OCI-LY7 (cell line): ENCODE results near the gene MEOX1.

ENCODE experiments used
- EZH2phosphoT487 ChIP-seq: fragments of 200-600 bp; sonication (generic); IDR thresholded peaks from 2 replicates; pipeline ENCODE4 v1.6.1; 2018; ENCODE audit warnings: low read depth, borderline replicate concordance, mild to moderate bottlenecking, mixed run types, antibody characterized with exemption, low read length, moderate library complexity, mixed read lengths
- TF ChIP-seq, protein P1 (sequence below): fragments of 200-600 bp; sonication (generic); conservative IDR thresholded peaks from 2 replicates; pipeline ENCODE4 v1.5.1; 2014; ENCODE audit warnings: mild to moderate bottlenecking, antibody characterized with exemption, low read length, moderate library complexity, mixed read lengths

- TF ChIP-seq, protein P1, sequence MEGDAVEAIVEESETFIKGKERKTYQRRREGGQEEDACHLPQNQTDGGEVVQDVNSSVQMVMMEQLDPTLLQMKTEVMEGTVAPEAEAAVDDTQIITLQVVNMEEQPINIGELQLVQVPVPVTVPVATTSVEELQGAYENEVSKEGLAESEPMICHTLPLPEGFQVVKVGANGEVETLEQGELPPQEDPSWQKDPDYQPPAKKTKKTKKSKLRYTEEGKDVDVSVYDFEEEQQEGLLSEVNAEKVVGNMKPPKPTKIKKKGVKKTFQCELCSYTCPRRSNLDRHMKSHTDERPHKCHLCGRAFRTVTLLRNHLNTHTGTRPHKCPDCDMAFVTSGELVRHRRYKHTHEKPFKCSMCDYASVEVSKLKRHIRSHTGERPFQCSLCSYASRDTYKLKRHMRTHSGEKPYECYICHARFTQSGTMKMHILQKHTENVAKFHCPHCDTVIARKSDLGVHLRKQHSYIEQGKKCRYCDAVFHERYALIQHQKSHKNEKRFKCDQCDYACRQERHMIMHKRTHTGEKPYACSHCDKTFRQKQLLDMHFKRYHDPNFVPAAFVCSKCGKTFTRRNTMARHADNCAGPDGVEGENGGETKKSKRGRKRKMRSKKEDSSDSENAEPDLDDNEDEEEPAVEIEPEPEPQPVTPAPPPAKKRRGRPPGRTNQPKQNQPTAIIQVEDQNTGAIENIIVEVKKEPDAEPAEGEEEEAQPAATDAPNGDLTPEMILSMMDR, result no peak
- no peak for TF ChIP-seq EZH2phosphoT487
Observed at GRCh38 chr17:43663383-43663782, 1.7 kb upstream of the MEOX1 start.
